GM12878 (cell line): Measurements from ENCODE around the gene FOSB. TPM values are rescaled to one million over a fixed set of nuclear protein-coding genes. Genes with fewer than 3 reads are reported as not detected.

Source experiments
- BCL3 ChIP-seq: IDR thresholded peaks from 2 replicates; pipeline ENCODE4 v1.6.1; 2011; ENCODE audit warnings: borderline replicate concordance, low read depth, mild to moderate bottlenecking, moderate library complexity, low read length; ENCODE audit not compliant: insufficient read depth, poor library complexity, severe bottlenecking
- BMI1 ChIP-seq: fragments of 450-650 bp; IDR thresholded peaks from 2 replicates; pipeline ENCODE4 v1.6.1; 2016; ENCODE audit warnings: mild to moderate bottlenecking, moderate library complexity, borderline replicate concordance
- CREB1 ChIP-seq: IDR thresholded peaks from 2 replicates; pipeline ENCODE4 v1.6.1; 2012; ENCODE audit warnings: low read depth, mild to moderate bottlenecking, inconsistent platforms
- EED ChIP-seq: sonication (generic); IDR thresholded peaks from 2 replicates; pipeline ENCODE4 v1.6.1; 2016; ENCODE audit warnings: antibody characterized with exemption, low read depth
- EGR1 ChIP-seq, 2 experiments: IDR thresholded peaks; 1 replicate in 1 of 2; 2 replicates in 1 of 2; pipeline ENCODE4 v1.6.1; 2011 to 2012; ENCODE audit warnings: low read depth in 2 of 2, low read length in 2 of 2, borderline replicate concordance in 1 of 2, mild to moderate bottlenecking in 1 of 2, moderate library complexity in 1 of 2
- EP300 ChIP-seq, 2 experiments: fragments of 150-350 bp in 1 of 2; IDR thresholded peaks; 2 replicates each; pipeline ENCODE4 v1.6.1; 2011 to 2012; ENCODE audit warnings: low read depth in 2 of 2, low read length in 2 of 2, borderline replicate concordance in 1 of 2, improper control_type of control experiment in 1 of 2, inconsistent platforms in 1 of 2; ENCODE audit not compliant: control insufficient read depth in 1 of 2
- KLF5 ChIP-seq: fragments of 450-650 bp; IDR thresholded peaks from 2 replicates; pipeline ENCODE4 v1.6.1; 2014; ENCODE audit warnings: mild to moderate bottlenecking; ENCODE audit not compliant: partially characterized antibody
- MTA2 ChIP-seq: fragments of 450-650 bp; IDR thresholded peaks from 2 replicates; pipeline ENCODE4 v1.6.1; 2016; ENCODE audit warnings: low read depth, mild to moderate bottlenecking, moderate library complexity
- PAX5 ChIP-seq: IDR thresholded peaks from 2 replicates; pipeline ENCODE4 v1.6.1; 2011; ENCODE audit warnings: low read depth, low read length, borderline replicate concordance
- POLR2AphosphoS2 ChIP-seq: IDR thresholded peaks from 2 replicates; pipeline ENCODE4 v1.6.1; 2011; ENCODE audit warnings: low read depth, mild to moderate bottlenecking, low read length, improper control_type of control experiment, moderate library complexity
- POU2F2 ChIP-seq: IDR thresholded peaks from 3 replicates; pipeline ENCODE4 v1.6.1; 2011; ENCODE audit warnings: low read depth, mild to moderate bottlenecking, low read length, borderline replicate concordance
- RAD21 ChIP-seq: IDR thresholded peaks from 2 replicates; pipeline ENCODE4 v1.6.1; 2011; ENCODE audit warnings: mild to moderate bottlenecking, low read depth, low read length, moderate library complexity; ENCODE audit not compliant: insufficient read depth
- RAD51 ChIP-seq: fragments of 450-650 bp; IDR thresholded peaks from 2 replicates; pipeline ENCODE4 v1.6.1; 2016; ENCODE audit warnings: moderate library complexity, mild to moderate bottlenecking, inconsistent platforms
- RB1 ChIP-seq: fragments of 450-650 bp; formaldehyde crosslinking; IDR thresholded peaks from 2 replicates; pipeline ENCODE4 v1.6.1; 2017; ENCODE audit warnings: mild to moderate bottlenecking, borderline replicate concordance
- RFX5 ChIP-seq: IDR thresholded peaks from 2 replicates; pipeline ENCODE4 v1.6.1; 2011; ENCODE audit warnings: low read depth, low read length, improper control_type of control experiment
- SIN3A ChIP-seq: IDR thresholded peaks from 2 replicates; pipeline ENCODE4 v1.6.1; 2012; ENCODE audit warnings: low read depth, low read length, improper control_type of control experiment
- SKIL ChIP-seq: fragments of 450-650 bp; IDR thresholded peaks from 2 replicates; pipeline ENCODE4 v1.6.1; 2017; ENCODE audit warnings: mild to moderate bottlenecking, low read depth, inconsistent platforms; ENCODE audit not compliant: poor library complexity, severe bottlenecking
- SRF ChIP-seq, 2 experiments: IDR thresholded peaks; 2 replicates each; pipeline ENCODE4 v1.6.1; 2011; ENCODE audit warnings: low read depth in 2 of 2, low read length in 2 of 2, mild to moderate bottlenecking in 1 of 2, moderate library complexity in 1 of 2
- TARDBP ChIP-seq: IDR thresholded peaks from 2 replicates; pipeline ENCODE4 v1.6.1; 2016; ENCODE audit warnings: borderline replicate concordance
- ZNF207 ChIP-seq: fragments of 450-650 bp; IDR thresholded peaks from 2 replicates; pipeline ENCODE4 v1.6.1; 2014; ENCODE audit warnings: antibody characterized with exemption, mild to moderate bottlenecking, borderline replicate concordance
- ZNF687 ChIP-seq: fragments of 450-650 bp; IDR thresholded peaks from 2 replicates; pipeline ENCODE4 v1.6.1; 2017; ENCODE audit warnings: mild to moderate bottlenecking, moderate library complexity
- polyA plus RNA-seq, 11 experiments: library from polyadenylated mRNA; depleted of rRNA in 4 of 11; unstranded in 6 of 11; stranded (reverse) in 5 of 11; fragments of >200 nt; fragmentation: Nextera tagmentation in 4 of 11; fragmentation: Illumina TruSeq in 1 of 11; extraction: Ambion mirVana in 4 of 11; extraction: Trizol in 1 of 11; gene quantifications; 1 replicate in 1 of 11; 2 replicates in 10 of 11; pipeline versions ENCODE4 v1.2.1 to v1.2.3, GENCODE V29; 2011 to 2016; ENCODE audit warnings: inconsistent platforms in 2 of 11, missing spikeins in 2 of 11, low read depth in 1 of 11
- total RNA-seq, 4 experiments: library from RNA; depleted of rRNA in 3 of 4; stranded (reverse); fragments of >200 nt in 3 of 4; fragmentation: Illumina TruSeq in 1 of 4; extraction: Trizol in 1 of 4; gene quantifications; 2 replicates each; pipeline versions ENCODE4 v1.2.1 to v1.2.3, GENCODE V29; 2013 to 2021

FOSB gene
- total and polyA plus RNA-seq, 10 of the 15 experiments (the other 5 are each of a cell fraction or from before 2014, with no cell fraction given) = 0.06 to 0.56 (median 0.26) TPM

GRCh38 chr19:45506246-45506988 is 38.6 kb downstream of the FOSB start (continued):
- TF ChIP-seq EGR1 (IDR thresholded peaks at IDR 0.05; ENCODE audit: borderline replicate concordance in 1 of 2, low read depth in 2 of 2, low read length in 2 of 2) (peak in 1 of 2 experiments; percentile 89; a peak in 2 of 3 replicates), RAD51 (no peak), BCL3 (peak; percentile 36), SIN3A (peak; percentile 52; the same call in 1 of the 2 replicates), RB1 (peak; percentile 67; the same call in 1 of the 2 replicates), BMI1 (no peak), KLF5 (peak; percentile 43), EP300 (IDR thresholded peaks at IDR 0.05; ENCODE audit: borderline replicate concordance in 1 of 2, control insufficient read depth in 1 of 2, low read depth in 2 of 2, low read length in 2 of 2) (peak in 1 of 2 experiments; percentile 35; a peak in 1 of 4 replicates), CREB1 (peak; percentile 90), SRF (IDR thresholded peaks at IDR 0.05; ENCODE audit: low read depth in 2 of 2, low read length in 2 of 2) (peak in 1 of 2 experiments; percentile 14; a peak in 1 of 4 replicates), ZNF687 (no peak), MTA2 (0 out of 2 replicates have a peak, but pooled peaks have one; percentile 5), POU2F2 (peak; percentile 33; the same call in 1 of the 3 replicates), POLR2AphosphoS2 (peak; percentile 65; the same call in 1 of the 2 replicates), SKIL (peak; percentile 64), PAX5 (0 out of 2 replicates have a peak, but pooled peaks have one; percentile 56), EED (peak; percentile 51; the same call in 1 of the 2 replicates), RFX5 (peak; percentile 25; the same call in 1 of the 2 replicates), ZNF207 (0 out of 2 replicates have a peak, but pooled peaks have one; percentile 60), TARDBP (peak; percentile 20; the same call in 1 of the 2 replicates), RAD21 (peak; percentile 46; the same call in 1 of the 2 replicates)
